ENCODE measurements around the gene VEGFA.

DNA sequence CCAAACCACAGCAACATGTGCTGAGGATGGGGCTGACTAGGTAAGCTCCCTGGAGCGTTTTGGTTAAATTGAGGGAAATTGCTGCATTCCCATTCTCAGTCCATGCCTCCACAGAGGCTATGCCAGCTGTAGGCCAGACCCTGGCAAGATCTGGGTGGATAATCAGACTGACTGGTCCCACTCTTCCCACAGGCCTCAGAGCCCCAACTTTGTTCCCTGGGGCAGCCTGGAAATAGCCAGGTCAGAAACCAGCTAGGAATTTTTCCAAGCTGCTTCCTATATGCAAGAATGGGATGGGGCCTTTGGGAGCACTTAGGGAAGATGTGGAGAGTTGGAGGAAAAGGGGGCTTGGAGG is 1.5 kb upstream of the VEGFA start:
- TF ChIP-seq GATA2 (IDR thresholded peaks at IDR 0.05; ENCODE audit: low read depth, low read length) (no peak), GATA3 (IDR thresholded peaks at IDR 0.05; ENCODE audit: low read depth, low read length) (no peak)
